ENCODE measurements around the gene CNKSR1.

DNA sequence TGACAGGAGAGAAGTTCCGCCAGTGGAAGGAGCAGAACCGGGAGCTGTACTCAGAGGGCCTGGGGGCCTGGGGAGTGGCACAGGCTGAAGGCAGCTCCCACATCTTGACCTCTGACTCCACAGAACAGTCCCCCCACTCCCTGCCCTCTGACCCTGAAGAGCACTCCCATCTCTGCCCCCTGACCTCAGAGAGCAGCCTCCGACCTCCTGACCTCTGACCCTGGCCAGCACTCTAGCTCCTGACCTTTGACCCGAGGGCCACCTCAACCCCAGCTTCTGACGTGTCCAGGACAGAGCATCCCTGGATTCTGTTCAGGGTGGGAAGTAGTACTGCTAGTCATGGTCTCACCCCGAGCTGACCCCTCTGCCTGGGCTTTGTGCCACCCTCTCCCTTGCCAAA lies 12.0 kb downstream of the CNKSR1 start:
- TF ChIP-seq GATA2 (IDR thresholded peaks at IDR 0.05; ENCODE audit: low read depth, low read length) (no peak), GATA3 (IDR thresholded peaks at IDR 0.05; ENCODE audit: low read depth, low read length) (no peak)
